Measurements from ENCODE around the gene SH3RF3. TPM values are rescaled to one million over a fixed set of nuclear protein-coding genes. Genes with fewer than 3 reads are reported as not detected.

SH3RF3 gene
- total and polyA plus RNA-seq, 2 donors (not counting 1 experiment from before 2014, with no cell fraction given), result 8.3 to 10.1 TPM

- Histone ChIP-seq H3K4me1 (ENCODE audit: control insufficient read depth, extremely low read depth, insufficient read depth, low read length) (peaks cover 17% of the 10 kb centered on the region), H3K9me3 (ENCODE audit: control insufficient read depth, insufficient read depth, low read depth, low read length) (no peaks in the 10 kb centered on the region), H4K20me1 (ENCODE audit: control insufficient read depth, extremely low read depth, insufficient read depth, low read length) (no peaks in the 10 kb centered on the region), H3K4me2 (ENCODE audit: extremely low read depth, insufficient read depth, low read length) (no peak overlapping the region), H3K4me3 (replicated peaks in 1 of 4; ENCODE audit: control extremely low read depth in 1 of 4, insufficient read depth in 1 of 4, low read depth in 3 of 4, low read length in 4 of 4) (no peak overlapping the region), H3K27ac (ENCODE audit: insufficient read depth, low read length) (no peak overlapping the region), H3K9ac (ENCODE audit: insufficient read depth, low read length) (no peak overlapping the region), H2AFZ (ENCODE audit: low read length) (no peak overlapping the region), H3K36me3 (ENCODE audit: control insufficient read depth, insufficient read depth, low read length) (no peaks in the 10 kb centered on the region), H3K27me3 (ENCODE audit: control insufficient read depth, insufficient read depth, low read length) (no peaks in the 10 kb centered on the region), H3K79me2 (ENCODE audit: control insufficient read depth, insufficient read depth, low read length) (no peaks in the 10 kb centered on the region)
- TF ChIP-seq EZH2 (IDR thresholded peaks at IDR 0.05; ENCODE audit: low read length, missing control alignments), result no peak
- no peak for TF ChIP-seq CTCF (conservative IDR thresholded peaks at IDR 0.05 in 1 of 2, IDR thresholded peaks at IDR 0.05 in 1 of 2; ENCODE audit: low read depth in 1 of 2, low read length in 2 of 2)
- DNase-seq (ENCODE audit: low read depth in 2 of 2), result no peak
Measured at GRCh38 chr2:109352898-109353689, 224.1 kb downstream of the SH3RF3 start.

DNA sequence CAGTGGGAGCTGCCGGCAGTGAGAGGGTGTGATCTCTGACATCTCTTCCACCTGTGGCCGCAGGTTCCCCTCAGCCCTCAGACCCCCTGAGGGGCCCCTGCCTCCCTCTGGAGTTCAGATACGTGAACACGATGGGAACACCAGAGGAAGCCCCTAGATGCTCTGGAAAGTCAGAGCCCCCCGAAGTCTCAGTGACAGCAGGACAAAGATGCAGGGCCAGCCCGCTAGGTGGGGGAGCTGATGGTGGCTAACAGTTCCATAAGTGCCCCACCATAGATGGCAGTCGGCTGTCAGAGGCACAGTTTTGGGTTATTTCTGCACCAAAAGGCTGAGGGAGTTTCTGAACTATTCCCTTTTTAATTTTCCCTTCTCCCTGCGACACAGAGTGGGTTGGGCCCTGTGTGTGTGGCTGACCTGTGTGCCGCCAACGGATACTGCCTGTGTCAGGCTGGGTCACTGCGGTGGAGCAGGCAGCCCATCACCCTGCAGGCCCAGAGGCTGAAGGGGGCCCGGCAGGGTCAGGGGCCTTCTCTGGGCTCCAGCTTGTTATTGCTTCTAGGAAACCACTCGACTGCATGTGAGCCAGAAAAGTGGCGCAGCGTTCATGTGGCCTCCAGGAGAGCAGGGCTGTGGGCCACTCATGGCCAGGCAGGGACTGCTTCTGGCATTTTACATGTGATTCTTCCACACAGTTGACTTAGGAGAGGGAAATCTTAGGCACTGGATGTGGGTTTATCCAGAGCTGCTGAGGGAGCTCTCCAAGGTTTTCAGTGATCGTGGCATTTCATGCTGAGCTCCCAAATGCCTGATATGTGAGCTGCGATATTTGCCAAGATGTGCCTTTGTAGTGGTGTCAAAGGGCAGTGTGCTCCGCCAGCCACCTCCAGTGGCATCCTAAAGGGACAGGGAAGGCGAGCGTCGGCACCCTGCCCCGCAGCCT is 225.1 kb downstream of the SH3RF3 start:
- H3K36me3 ChIP-seq (ENCODE audit: control insufficient read depth, insufficient read depth, low read length), result no peaks in the 10 kb centered on the region
- no peaks in the 10 kb centered on the region for H3K27me3 ChIP-seq (ENCODE audit: control insufficient read depth, insufficient read depth, low read length)
- DNase-seq (ENCODE audit: low read depth in 2 of 2), result no peak
- no peaks in the 10 kb centered on the region for H4K20me1 ChIP-seq (ENCODE audit: control insufficient read depth, extremely low read depth, insufficient read depth, low read length)
- TF ChIP-seq EZH2 (IDR thresholded peaks at IDR 0.05; ENCODE audit: low read length, missing control alignments) (no peak), CTCF (conservative IDR thresholded peaks at IDR 0.05 in 1 of 2, IDR thresholded peaks at IDR 0.05 in 1 of 2; ENCODE audit: low read depth in 1 of 2, low read length in 2 of 2) (no peak)
- no peak overlapping the region for H3K4me3 ChIP-seq (replicated peaks in 1 of 4; ENCODE audit: control extremely low read depth in 1 of 4, insufficient read depth in 1 of 4, low read depth in 3 of 4, low read length in 4 of 4)
- H3K79me2 ChIP-seq (ENCODE audit: control insufficient read depth, insufficient read depth, low read length), result no peaks in the 10 kb centered on the region
- H3K27ac ChIP-seq (ENCODE audit: insufficient read depth, low read length), result no peak overlapping the region
- no peaks in the 10 kb centered on the region for H3K9me3 ChIP-seq (ENCODE audit: control insufficient read depth, insufficient read depth, low read depth, low read length)
- H3K4me2 ChIP-seq (ENCODE audit: extremely low read depth, insufficient read depth, low read length), result no peak overlapping the region
- H3K4me1 ChIP-seq (ENCODE audit: control insufficient read depth, extremely low read depth, insufficient read depth, low read length), result peaks cover 17% of the 10 kb centered on the region
- no peak overlapping the region for H3K9ac ChIP-seq (ENCODE audit: insufficient read depth, low read length)
- no peak overlapping the region for H2AFZ ChIP-seq (ENCODE audit: low read length)

GRCh38 chr2:109355192-109355843 is 226.3 kb downstream of the SH3RF3 start:
- Histone ChIP-seq H3K4me2 (ENCODE audit: extremely low read depth, insufficient read depth, low read length) (no peak overlapping the region), H3K4me3 (replicated peaks in 1 of 4; ENCODE audit: control extremely low read depth in 1 of 4, insufficient read depth in 1 of 4, low read depth in 3 of 4, low read length in 4 of 4) (no peak overlapping the region), H4K20me1 (ENCODE audit: control insufficient read depth, extremely low read depth, insufficient read depth, low read length) (no peaks in the 10 kb centered on the region), H3K9ac (ENCODE audit: insufficient read depth, low read length) (no peak overlapping the region), H3K79me2 (ENCODE audit: control insufficient read depth, insufficient read depth, low read length) (no peaks in the 10 kb centered on the region), H2AFZ (ENCODE audit: low read length) (no peak overlapping the region), H3K9me3 (ENCODE audit: control insufficient read depth, insufficient read depth, low read depth, low read length) (no peaks in the 10 kb centered on the region), H3K27me3 (ENCODE audit: control insufficient read depth, insufficient read depth, low read length) (no peaks in the 10 kb centered on the region), H3K27ac (ENCODE audit: insufficient read depth, low read length) (no peak overlapping the region), H3K4me1 (ENCODE audit: control insufficient read depth, extremely low read depth, insufficient read depth, low read length) (peaks cover 17% of the 10 kb centered on the region), H3K36me3 (ENCODE audit: control insufficient read depth, insufficient read depth, low read length) (no peaks in the 10 kb centered on the region)
- TF ChIP-seq CTCF (conservative IDR thresholded peaks at IDR 0.05 in 1 of 2, IDR thresholded peaks at IDR 0.05 in 1 of 2; ENCODE audit: low read depth in 1 of 2, low read length in 2 of 2) (no peak), EZH2 (IDR thresholded peaks at IDR 0.05; ENCODE audit: low read length, missing control alignments) (no peak)
- DNase-seq (ENCODE audit: low read depth in 2 of 2), result no peak

Data from fibroblast of lung (primary cell).